GM18858 (cell line): ENCODE data around the gene NCKAP1.
"Not testable (repeated sequence)": the region's sequence is repeated elsewhere in the genome, so short reads cannot be mapped to it uniquely, and the experiment has no call there.

Experiments
- ATAC-seq: cut with Tn5 transposase; IDR thresholded peaks from one replicate; pipeline ENCODE4 v1.9.1; 2021; ENCODE audit not compliant: unreplicated experiment

The NCKAP1 gene

GRCh38 chr2:183037074-183037552 lies 1.1 kb downstream of the NCKAP1 start:
- no peak for ATAC-seq

- peak; percentile 69 for ATAC-seq
Measured at GRCh38 chr2:183035954-183036669, 2.1 kb downstream of the NCKAP1 start.

GRCh38 chr2:183035298-183035953 lies 2.8 kb downstream of the NCKAP1 start:
- ATAC-seq = no peak

GRCh38 chr2:183034806-183035205 lies 3.5 kb downstream of the NCKAP1 start:
- no peak for ATAC-seq

- no peak for ATAC-seq
Measured at GRCh38 chr2:183033951-183034350, 4.3 kb downstream of the NCKAP1 start.

- no peak for ATAC-seq
Measured at GRCh38 chr2:183031911-183032794, 6.1 kb downstream of the NCKAP1 start.

GRCh38 chr2:183029219-183029618 lies 9.0 kb downstream of the NCKAP1 start:
- ATAC-seq = no peak

GRCh38 chr2:183028108-183028507 lies 10.1 kb downstream of the NCKAP1 start:
- ATAC-seq = no peak

GRCh38 chr2:183027443-183027842 lies 10.8 kb downstream of the NCKAP1 start:
- no peak for ATAC-seq

GRCh38 chr2:183026424-183026823 lies 11.8 kb downstream of the NCKAP1 start:
- no peak for ATAC-seq

- no peak for ATAC-seq
Measured at GRCh38 chr2:183025993-183026392, 12.3 kb downstream of the NCKAP1 start.

- ATAC-seq = no peak
Measured at GRCh38 chr2:183024339-183025095, 13.7 kb downstream of the NCKAP1 start.

GRCh38 chr2:183022711-183023110 lies 15.5 kb downstream of the NCKAP1 start:
- ATAC-seq = no peak

- ATAC-seq = no peak
Measured at GRCh38 chr2:183021613-183022012, 16.6 kb downstream of the NCKAP1 start.

GRCh38 chr2:183019718-183020442 lies 18.4 kb downstream of the NCKAP1 start:
- ATAC-seq = no peak

GRCh38 chr2:183017845-183018244 lies 20.4 kb downstream of the NCKAP1 start:
- ATAC-seq = not testable (repeated sequence)

- ATAC-seq = no peak
Measured at GRCh38 chr2:183014005-183014404, 24.3 kb downstream of the NCKAP1 start.

GRCh38 chr2:183011743-183012142 lies 26.5 kb downstream of the NCKAP1 start:
- no peak for ATAC-seq

- no peak for ATAC-seq
Measured at GRCh38 chr2:183010112-183010511, 28.1 kb downstream of the NCKAP1 start.

GRCh38 chr2:183009249-183009899 lies 28.9 kb downstream of the NCKAP1 start:
- ATAC-seq = no peak
